Activated CD4-positive, alpha-beta memory T cell treated with anti-CD3 and anti-CD28 coated beads for 36 hours (primary cell): ENCODE measurements around the gene TEKTIP1. TPM values are rescaled to one million over a fixed set of nuclear protein-coding genes. Genes with fewer than 3 reads are reported as not detected.
"Not testable (repeated sequence)": the region's sequence is repeated elsewhere in the genome, so short reads cannot be mapped to it uniquely, and the experiment has no call there.

ENCODE experiments used
- CTCF ChIA-PET: fragments of 350-600 bp; sonication (Branson Sonifier 250); formaldehyde crosslinking; loops from one replicate; lab custom pipeline; 2021; ENCODE audit warnings: antibody characterized with exemption, inconsistent platforms; lab: Charles Lee
- POLR2A ChIA-PET: fragments of 350-600 bp; sonication (Branson Sonifier 250); formaldehyde crosslinking; loops from one replicate; lab custom pipeline; 2021; ENCODE audit warnings: antibody characterized with exemption; lab: Charles Lee
- DNase-seq: peaks from one replicate; pipeline ENCODE4 v3.0.0-alpha.2; 2020
- H3K27ac Mint-ChIP-seq: one replicate; pipeline ENCODE4 v1.8.0; 2021; ENCODE audit warnings: mixed read lengths
- H3K27me3 Mint-ChIP-seq: one replicate; pipeline ENCODE4 v1.8.0; 2021; ENCODE audit warnings: mixed read lengths
- H3K36me3 Mint-ChIP-seq: one replicate; pipeline ENCODE4 v1.8.0; 2021; ENCODE audit warnings: mixed read lengths
- H3K4me1 Mint-ChIP-seq: one replicate; pipeline ENCODE4 v1.8.0; 2021; ENCODE audit warnings: low read depth, mixed read lengths
- H3K4me3 Mint-ChIP-seq: one replicate; pipeline ENCODE4 v1.8.0; 2021; ENCODE audit warnings: mild to moderate bottlenecking, mixed read lengths
- H3K9me3 Mint-ChIP-seq: one replicate; pipeline ENCODE4 v1.8.0; 2021; ENCODE audit warnings: mixed read lengths
- intact Hi-C: fragments of 100-400 bp; cut with micrococcal nuclease; formaldehyde crosslinking; loops from one replicate; pipeline ENCODE4 v1.15.1; 2023
- total RNA-seq, 2 experiments: library from RNA; stranded (reverse); gene quantifications; one replicate each; pipeline ENCODE4 v1.2.3, GENCODE V29; 2021

TEKTIP1 gene
- total RNA-seq, 2 experiments from 2014 or later, result 1.1 to 1.8 TPM

- no peaks in the 10 kb centered on the region for H3K9me3 Mint-ChIP-seq
- no peaks in the 10 kb centered on the region for H3K27me3 Mint-ChIP-seq
- no peak overlapping the region for H3K27ac Mint-ChIP-seq
- DNase-seq, result peak; percentile 42
- peaks cover 13% of the 10 kb centered on the region for H3K36me3 Mint-ChIP-seq
- peaks cover 10% of the 10 kb centered on the region for H3K4me1 Mint-ChIP-seq
- no peak overlapping the region for H3K4me3 Mint-ChIP-seq
- POLR2A ChIA-PET, result no interaction called here
- intact Hi-C loops, result loop anchor here (10.0 kb wide), 1 partner anchor 490 kb away; the partner anchor contains the start of gene ZBTB7A
- CTCF ChIA-PET, result interaction anchor here (1.0 to 1.5 kb wide), 3 partner anchors 18 to 29 kb away, joined by 3 to 4 read pairs (median 3); partner anchors contain the start of gene MFSD12
These were observed 36.3 kb downstream of the TEKTIP1 start for GRCh38 chr19:3575260-3575741.

- CTCF ChIA-PET, result interaction anchor here (1.0 to 1.5 kb wide), 3 partner anchors 19 to 30 kb away, joined by 3 to 4 read pairs (median 3); partner anchors contain the start of gene MFSD12
- H3K36me3 Mint-ChIP-seq, result peaks cover 13% of the 10 kb centered on the region
- no peaks in the 10 kb centered on the region for H3K9me3 Mint-ChIP-seq
- DNase-seq, result no peak
- POLR2A ChIA-PET, result interaction anchor here (0.8 kb wide), 1 partner anchor 10 kb away, joined by 3 read pairs; the partner anchor contains the start of gene GIPC3
- H3K27me3 Mint-ChIP-seq, result no peaks in the 10 kb centered on the region
- intact Hi-C loops, result loop anchor here (10.0 kb wide), 1 partner anchor 489 kb away; the partner anchor contains the start of gene ZBTB7A
- peaks cover 10% of the 10 kb centered on the region for H3K4me1 Mint-ChIP-seq
- H3K4me3 Mint-ChIP-seq, result no peak overlapping the region
- no peak overlapping the region for H3K27ac Mint-ChIP-seq
These were observed 37.1 kb downstream of the TEKTIP1 start for GRCh38 chr19:3575949-3576673.

- no peaks in the 10 kb centered on the region for H3K9me3 Mint-ChIP-seq
- POLR2A ChIA-PET, result interaction anchor here (0.8 kb wide), 1 partner anchor 9 kb away, joined by 3 read pairs; the partner anchor contains the start of gene GIPC3
- intact Hi-C loops, result loop anchor here (10.0 kb wide), 1 partner anchor 488 kb away; the partner anchor contains the start of gene ZBTB7A
These were observed 37.9 kb downstream of the TEKTIP1 start for GRCh38 chr19:3576696-3577443.

GRCh38 chr19:3577723-3578344 is 38.9 kb downstream of the TEKTIP1 start:
- CTCF ChIA-PET, result no interaction called here
- intact Hi-C loops, result loop anchor here (10.0 kb wide), 1 partner anchor 487 kb away; the partner anchor contains the start of gene ZBTB7A
- POLR2A ChIA-PET, result no interaction called here
- Mint-ChIP-seq H3K4me1 (peaks cover 3% of the 10 kb centered on the region), H3K36me3 (peaks cover 13% of the 10 kb centered on the region), H3K9me3 (no peaks in the 10 kb centered on the region), H3K4me3 (no peak overlapping the region), H3K27me3 (no peaks in the 10 kb centered on the region), H3K27ac (no peak overlapping the region)
- DNase-seq, result no peak

More at GRCh38 chr19:3576696-3577443, 37.9 kb downstream of the TEKTIP1 start:
- Mint-ChIP-seq H3K27ac (no peak overlapping the region), H3K27me3 (no peaks in the 10 kb centered on the region), H3K4me3 (no peak overlapping the region), H3K36me3 (peaks cover 13% of the 10 kb centered on the region), H3K4me1 (peaks cover 6% of the 10 kb centered on the region)
- no peak for DNase-seq
- CTCF ChIA-PET, result no interaction called here

- Mint-ChIP-seq H3K9me3 (no peaks in the 10 kb centered on the region), H3K27ac (no peak overlapping the region), H3K4me3 (no peak overlapping the region), H3K27me3 (no peaks in the 10 kb centered on the region), H3K36me3 (peaks cover 13% of the 10 kb centered on the region), H3K4me1 (peaks cover 3% of the 10 kb centered on the region)
- intact Hi-C loops, result loop anchor here (10.0 kb wide), 1 partner anchor 486 kb away; the partner anchor contains the start of gene ZBTB7A
- DNase-seq, result no peak
- ChIA-PET CTCF (no interaction called here), POLR2A (no interaction called here)
These were observed 39.4 kb downstream of the TEKTIP1 start for GRCh38 chr19:3578390-3578789.

GRCh38 chr19:3580156-3580934 is 41.4 kb downstream of the TEKTIP1 start:
- CTCF ChIA-PET, result no interaction called here
- H3K4me3 Mint-ChIP-seq, result no peak overlapping the region
- intact Hi-C loops, result no loop called here

GRCh38 chr19:3581792-3582191 is 42.8 kb downstream of the TEKTIP1 start:
- DNase-seq, H3K4me3 Mint-ChIP-seq, H3K36me3 Mint-ChIP-seq, H3K27me3 Mint-ChIP-seq, intact Hi-C loops, POLR2A ChIA-PET, H3K27ac Mint-ChIP-seq, H3K4me1 Mint-ChIP-seq, H3K9me3 Mint-ChIP-seq: not testable (repeated sequence)
- CTCF ChIA-PET, result interaction anchor here (0.6 kb wide), 1 partner anchor 97 kb away, joined by 5 read pairs; no protein-coding TSS in a partner anchor

More at GRCh38 chr19:3580156-3580934, 41.4 kb downstream of the TEKTIP1 start:
- Mint-ChIP-seq H3K27me3 (no peaks in the 10 kb centered on the region), H3K27ac (no peak overlapping the region), H3K36me3 (peaks cover 5% of the 10 kb centered on the region), H3K4me1 (no peaks in the 10 kb centered on the region), H3K9me3 (no peaks in the 10 kb centered on the region)
- POLR2A ChIA-PET, result no interaction called here
- no peak for DNase-seq

- CTCF ChIA-PET, result interaction anchor here (0.8 to 1.6 kb wide), 3 partner anchors 30 to 36 kb away, joined by 3 to 7 read pairs (median 3); no protein-coding TSS in a partner anchor
- H3K9me3 Mint-ChIP-seq, POLR2A ChIA-PET, H3K4me3 Mint-ChIP-seq, H3K27me3 Mint-ChIP-seq, H3K36me3 Mint-ChIP-seq, intact Hi-C loops, H3K27ac Mint-ChIP-seq, H3K4me1 Mint-ChIP-seq, DNase-seq: not testable (repeated sequence)
These were observed 45.2 kb downstream of the TEKTIP1 start for GRCh38 chr19:3584036-3584802.

- CTCF ChIA-PET, result interaction anchor here (0.8 to 1.8 kb wide), 10 partner anchors 22 to 202 kb away, joined by 3 to 7 read pairs (median 4); no protein-coding TSS in a partner anchor
- Mint-ChIP-seq H3K27ac (no peak within 1 kb of the TSS), H3K36me3 (no peaks in the 10 kb centered on the region), H3K4me3 (no peak within 1 kb of the TSS), H3K9me3 (no peaks in the 10 kb centered on the region), H3K27me3 (no peaks in the 10 kb centered on the region), H3K4me1 (no peaks in the 10 kb centered on the region)
- no peak for DNase-seq
- intact Hi-C loops, result no loop called here
- POLR2A ChIA-PET, result interaction anchor here (1.4 kb wide), 1 partner anchor 9 kb away, joined by 3 read pairs; no protein-coding TSS in a partner anchor
These were observed 46.5 kb downstream of the TEKTIP1 start, which contains the start of gene GIPC3 for GRCh38 chr19:3585301-3586126. TSS of gene GIPC3 (plus strand) at chr19:3585478. CDS start at chr19:3585598, 120 bp downstream.
